GM18511 (cell line): ENCODE results near the gene KIAA0319L.

ENCODE experiments used
- ATAC-seq: cut with Tn5 transposase; IDR thresholded peaks from one replicate; pipeline ENCODE4 v1.9.1; 2021; ENCODE audit warnings: mild to moderate bottlenecking, moderate library complexity; ENCODE audit not compliant: unreplicated experiment

KIAA0319L gene

GRCh38 chr1:35394386-35394785 is 162.8 kb downstream of the KIAA0319L start:
- no peak for ATAC-seq

GRCh38 chr1:35390600-35391494 is 166.4 kb downstream of the KIAA0319L start:
- no peak for ATAC-seq

GRCh38 chr1:35386959-35387358 is 170.2 kb downstream of the KIAA0319L start:
- no peak for ATAC-seq

GRCh38 chr1:35386290-35386689 is 170.9 kb downstream of the KIAA0319L start:
- no peak for ATAC-seq
